Measurements from ENCODE around the gene CXCR3.
A peak's percentile ranks its signal among the peaks of the same experiment; 100 is the strongest.
"Not testable (repeated sequence)": the region's sequence is repeated elsewhere in the genome, so short reads cannot be mapped to it uniquely, and the experiment has no call there.

The CXCR3 gene

GRCh38 chrX:71603618-71604017, 14.7 kb downstream of the CXCR3 start:
- no peak for TF ChIP-seq CTCF (IDR thresholded peaks at IDR 0.05; ENCODE audit: extremely low read depth, insufficient read depth, missing control alignments)
- DNase-seq (ENCODE audit: low spot score), result no peak
- in situ Hi-C loops (cut with MboI; ENCODE audit: low pct_unique_long_range_greater_than_20kb, low sequenced_read_pairs, unreplicated experiment), result no loop called here

GRCh38 chrX:71599965-71600364, 18.3 kb downstream of the CXCR3 start:
- no peak for TF ChIP-seq CTCF (IDR thresholded peaks at IDR 0.05; ENCODE audit: extremely low read depth, insufficient read depth, missing control alignments)
- in situ Hi-C loops (cut with MboI; ENCODE audit: low pct_unique_long_range_greater_than_20kb, low sequenced_read_pairs, unreplicated experiment), result no loop called here
- DNase-seq (ENCODE audit: low spot score), result no peak

GRCh38 chrX:71593210-71593609, 25.1 kb downstream of the CXCR3 start:
- DNase-seq (ENCODE audit: low spot score); in situ Hi-C loops (cut with MboI; ENCODE audit: low pct_unique_long_range_greater_than_20kb, low sequenced_read_pairs, unreplicated experiment): not testable (repeated sequence)

- in situ Hi-C loops (cut with MboI; ENCODE audit: low pct_unique_long_range_greater_than_20kb, low sequenced_read_pairs, unreplicated experiment), result no loop called here
- no peak for TF ChIP-seq CTCF (IDR thresholded peaks at IDR 0.05; ENCODE audit: extremely low read depth, insufficient read depth, missing control alignments)
These were observed 31.4 kb downstream of the CXCR3 start for GRCh38 chrX:71586929-71587328.

GRCh38 chrX:71581210-71581609, 37.1 kb downstream of the CXCR3 start:
- in situ Hi-C loops (cut with MboI; ENCODE audit: low pct_unique_long_range_greater_than_20kb, low sequenced_read_pairs, unreplicated experiment), result no loop called here
- no peak for DNase-seq (ENCODE audit: low spot score)
- no peak for TF ChIP-seq CTCF (IDR thresholded peaks at IDR 0.05; ENCODE audit: extremely low read depth, insufficient read depth, missing control alignments)

More at GRCh38 chrX:71586929-71587328, 31.4 kb downstream of the CXCR3 start:
- DNase-seq (ENCODE audit: low spot score), result no peak

- no peak for DNase-seq (ENCODE audit: low spot score)
- no peak for TF ChIP-seq CTCF (IDR thresholded peaks at IDR 0.05; ENCODE audit: extremely low read depth, insufficient read depth, missing control alignments)
- in situ Hi-C loops (cut with MboI; ENCODE audit: low pct_unique_long_range_greater_than_20kb, low sequenced_read_pairs, unreplicated experiment), result no loop called here
These were observed 38.3 kb downstream of the CXCR3 start for GRCh38 chrX:71579990-71580380.

GRCh38 chrX:71579136-71579989, 38.9 kb downstream of the CXCR3 start:
- no peak for TF ChIP-seq CTCF (IDR thresholded peaks at IDR 0.05; ENCODE audit: extremely low read depth, insufficient read depth, missing control alignments)
- in situ Hi-C loops (cut with MboI; ENCODE audit: low pct_unique_long_range_greater_than_20kb, low sequenced_read_pairs, unreplicated experiment), result no loop called here
- DNase-seq (ENCODE audit: low spot score), result peak; percentile 22
